Cerebellar nuclear complex (tissue), 1 donor: ENCODE measurements around the gene PLK1.
"Not testable (repeated sequence)": the region's sequence is repeated elsewhere in the genome, so short reads cannot be mapped to it uniquely, and the experiment has no call there.

Source experiments
- DNase-seq, 2 experiments: peaks; one replicate each; lab custom pipeline; 2025; lab: John Stamatoyannopoulos, UW

Gene PLK1

DNA sequence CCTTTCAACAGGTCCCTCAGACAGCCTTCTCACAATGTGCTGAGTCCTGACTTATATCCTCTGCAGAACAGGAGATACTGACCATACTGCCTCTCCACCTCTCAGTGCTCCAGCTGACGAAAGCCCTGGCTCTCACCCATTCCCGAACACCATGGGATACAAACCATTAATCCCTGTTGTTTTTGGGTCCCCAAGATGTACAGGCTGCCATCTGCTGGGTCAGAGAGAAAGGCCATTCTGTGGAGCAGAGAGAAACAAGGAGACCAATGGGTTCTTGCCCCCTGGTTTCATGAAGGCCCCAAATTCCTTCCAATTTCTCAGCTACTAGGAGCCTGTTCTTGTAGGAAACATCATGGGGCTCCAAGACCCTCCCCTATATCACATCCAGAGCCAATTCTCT is 31.3 kb downstream of the PLK1 start:
- no peak for DNase-seq

DNA sequence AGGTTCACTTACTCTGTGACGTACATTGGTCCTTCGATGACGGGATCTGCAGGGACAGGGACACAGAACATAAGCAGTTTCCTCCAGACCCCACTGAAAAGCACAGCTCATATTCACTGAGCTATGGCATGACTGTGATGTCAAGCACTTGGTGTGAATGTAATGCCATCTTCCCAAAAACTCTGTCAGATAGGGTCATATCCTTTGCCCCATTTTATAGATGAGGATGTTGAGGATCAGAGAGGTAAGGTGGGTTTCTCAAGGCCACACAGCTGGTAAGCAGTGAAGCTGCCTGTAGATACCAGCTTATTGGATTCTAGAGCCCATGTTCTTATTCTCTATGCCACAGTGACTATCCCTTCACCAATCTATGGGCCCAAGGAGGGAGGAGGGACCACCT is 31.8 kb downstream of the PLK1 start:
- DNase-seq, result no peak

DNA sequence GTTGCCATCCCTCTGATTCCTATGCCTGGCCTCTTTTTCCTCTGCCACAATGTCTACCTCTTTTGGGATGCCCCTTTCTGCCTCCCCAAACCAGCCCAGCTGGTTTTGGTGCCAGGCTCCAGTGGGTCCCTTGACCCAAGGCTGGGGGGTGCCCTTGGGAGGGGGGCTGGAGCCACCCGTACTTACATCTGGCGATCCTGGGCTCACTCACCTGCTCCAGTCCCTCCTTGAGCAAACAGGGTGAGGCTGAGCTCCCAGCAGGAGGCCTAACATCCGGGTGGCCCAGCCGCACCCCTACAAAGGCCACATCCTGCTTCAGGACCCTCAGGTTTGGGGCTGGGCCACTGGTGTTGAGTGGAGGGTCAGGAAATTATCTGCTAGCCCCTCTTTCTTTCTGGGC is 33.1 kb downstream of the PLK1 start:
- DNase-seq, result no peak

DNA sequence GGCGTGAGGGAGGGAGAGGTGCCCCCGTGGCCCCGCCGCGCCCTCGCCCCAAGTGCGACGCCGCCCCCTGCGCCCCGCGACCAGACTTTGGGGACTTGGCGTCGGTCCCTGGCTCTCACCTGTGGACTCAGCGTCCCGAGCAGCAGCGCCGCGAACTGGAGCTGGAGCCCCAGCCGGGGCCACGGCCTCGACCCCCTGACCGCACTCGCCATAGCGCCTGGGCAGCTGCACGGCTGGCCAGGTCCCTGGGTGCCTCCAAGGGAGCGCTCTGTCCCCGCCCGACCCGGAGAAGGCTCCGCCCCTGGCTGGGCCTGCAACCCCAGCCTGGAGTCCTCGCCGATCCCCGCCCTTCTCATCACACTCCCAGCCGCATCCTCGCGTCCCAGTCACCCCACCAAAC is 34.3 kb downstream of the PLK1 start, which contains the start of gene ERN2:
Gene ERN2, minus strand, starts transcription at position 247 of the 400 bp plus-strand sequence. Its CDS starts 35 bp downstream, at position 212.
- no peak for DNase-seq

DNA sequence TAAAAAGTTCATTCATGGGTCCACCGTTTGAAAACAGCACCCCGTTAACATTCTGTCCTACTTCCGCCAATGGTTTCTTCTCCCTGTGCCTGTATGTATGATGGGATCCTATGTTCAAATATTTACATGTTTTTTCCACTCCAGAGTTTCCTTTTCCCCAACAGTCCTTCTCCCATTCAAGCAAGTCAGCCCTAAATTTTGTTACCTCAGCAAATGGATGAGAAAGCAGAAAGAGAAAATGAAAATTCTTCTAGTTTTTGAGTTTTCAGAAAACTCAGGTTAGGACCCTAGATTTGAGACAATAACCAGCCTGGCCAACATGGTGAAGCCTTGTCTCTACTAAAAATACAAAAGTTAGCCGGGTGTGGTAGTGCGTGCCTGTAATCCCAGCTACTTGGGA is 37.8 kb downstream of the PLK1 start:
- no peak for DNase-seq

DNA sequence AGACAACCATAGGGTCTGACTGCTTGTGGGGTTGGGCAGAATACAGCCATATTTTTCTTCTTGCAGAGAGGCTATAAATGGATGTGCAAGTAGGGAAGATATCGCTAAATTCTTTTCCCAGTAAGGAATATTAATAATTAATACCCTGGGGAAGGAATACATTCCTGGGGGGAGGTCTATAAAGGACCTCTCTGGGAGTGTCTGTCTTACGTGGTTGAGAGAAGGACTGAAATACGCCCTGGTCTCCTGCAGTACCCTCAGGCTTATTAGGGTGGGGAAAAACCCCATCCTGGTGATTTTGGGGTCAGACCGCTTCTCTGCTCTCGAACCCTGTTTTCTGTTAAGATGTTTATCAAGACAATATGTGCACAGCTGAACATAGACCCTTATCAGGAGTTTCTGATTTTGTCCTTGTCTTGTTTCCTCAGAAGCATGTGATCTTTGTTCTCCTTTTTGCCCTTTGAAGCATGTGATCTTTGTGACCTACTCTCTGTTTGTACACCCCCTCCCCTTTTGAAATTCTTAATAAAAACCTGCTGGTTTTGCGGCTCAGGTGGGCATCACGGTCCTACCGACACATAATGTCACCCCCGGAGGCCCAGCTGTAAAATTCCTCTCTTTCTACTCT is 44.0 kb downstream of the PLK1 start:
- not testable (repeated sequence) for DNase-seq

DNA sequence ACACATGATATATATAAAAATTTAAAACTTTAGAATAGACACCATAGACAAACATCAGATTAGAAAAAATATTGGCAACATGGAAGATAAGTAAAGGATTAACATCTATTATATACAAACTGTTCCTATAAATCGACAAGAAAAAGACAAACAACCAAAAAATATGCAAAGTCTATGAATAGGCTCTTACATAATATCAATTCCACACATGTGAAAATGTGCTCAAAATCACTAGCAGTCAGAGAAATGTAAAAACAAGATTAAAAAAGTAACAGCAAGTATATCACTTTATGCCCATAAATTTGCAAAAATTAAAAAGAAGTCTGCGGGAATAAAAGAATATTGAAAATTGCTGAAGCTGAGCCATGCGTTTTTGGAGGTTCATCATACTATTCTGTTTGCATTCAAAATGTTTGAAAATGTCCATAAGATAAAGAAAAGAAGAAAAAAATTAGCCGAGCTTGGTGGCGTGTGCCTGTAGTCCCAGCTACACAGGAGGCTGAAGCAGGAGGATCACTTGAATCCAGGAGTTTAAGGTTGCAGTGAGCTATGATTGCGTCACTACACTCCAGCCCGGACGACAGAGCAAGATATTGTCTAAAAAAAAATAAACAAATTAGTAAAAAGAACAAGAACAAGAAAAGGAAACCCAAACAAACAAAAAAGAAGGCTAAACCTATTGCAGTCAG is 45.6 kb downstream of the PLK1 start:
- no peak for DNase-seq

DNA sequence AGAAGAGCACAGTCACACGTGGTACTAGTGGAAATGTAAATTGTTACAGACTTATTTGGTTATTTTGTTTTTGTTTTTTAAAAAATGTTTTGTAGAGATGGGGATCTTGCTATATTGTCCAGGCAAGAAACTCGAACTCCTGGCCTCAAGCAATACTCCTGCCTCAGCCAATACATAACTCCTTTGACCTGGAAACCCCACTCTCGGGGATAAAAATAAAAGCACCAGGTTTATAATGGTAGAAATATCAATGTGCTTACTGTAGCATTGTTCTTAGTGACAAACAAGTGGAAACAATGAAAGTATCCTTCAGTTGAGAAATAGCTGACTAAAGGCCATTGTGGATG is 46.1 kb downstream of the PLK1 start:
- no peak for DNase-seq

DNA sequence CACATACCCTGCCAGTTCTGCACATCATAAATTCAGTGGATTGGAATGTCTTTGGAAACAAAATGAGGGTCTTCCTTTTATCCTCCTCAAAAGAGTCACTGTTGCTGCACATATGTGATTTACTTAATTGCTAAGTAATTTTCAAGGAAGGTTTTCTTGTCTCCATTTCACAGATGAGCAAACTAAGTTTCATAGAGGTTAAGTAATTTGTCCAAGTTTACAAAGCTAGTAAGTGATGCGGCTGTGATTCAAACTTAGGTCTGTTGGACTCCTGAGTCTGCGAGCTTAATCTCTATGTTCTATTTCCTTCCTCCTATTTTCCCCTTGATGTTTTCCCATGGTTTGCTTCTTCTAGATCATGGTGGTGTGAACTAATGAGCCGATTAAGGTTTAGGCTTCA is 48.0 kb downstream of the PLK1 start:
- no peak for DNase-seq

DNA sequence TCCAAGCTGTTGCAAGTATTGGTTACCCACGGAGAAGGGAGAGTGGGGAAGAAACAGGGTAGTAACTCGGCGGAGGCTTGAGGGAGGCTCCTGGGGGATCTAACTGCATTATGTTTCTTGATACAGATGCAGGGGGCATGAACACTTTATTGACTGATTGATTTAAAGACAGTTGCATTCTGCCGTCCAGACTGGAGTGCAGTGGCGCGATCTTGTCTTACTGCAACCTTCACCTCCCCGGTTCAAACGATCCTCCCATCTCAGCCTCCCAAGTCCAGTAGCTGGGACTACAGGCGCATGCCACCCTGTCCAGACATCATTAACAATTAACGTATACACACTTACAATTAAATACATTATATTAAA is 49.4 kb downstream of the PLK1 start:
- DNase-seq, result no peak

DNA sequence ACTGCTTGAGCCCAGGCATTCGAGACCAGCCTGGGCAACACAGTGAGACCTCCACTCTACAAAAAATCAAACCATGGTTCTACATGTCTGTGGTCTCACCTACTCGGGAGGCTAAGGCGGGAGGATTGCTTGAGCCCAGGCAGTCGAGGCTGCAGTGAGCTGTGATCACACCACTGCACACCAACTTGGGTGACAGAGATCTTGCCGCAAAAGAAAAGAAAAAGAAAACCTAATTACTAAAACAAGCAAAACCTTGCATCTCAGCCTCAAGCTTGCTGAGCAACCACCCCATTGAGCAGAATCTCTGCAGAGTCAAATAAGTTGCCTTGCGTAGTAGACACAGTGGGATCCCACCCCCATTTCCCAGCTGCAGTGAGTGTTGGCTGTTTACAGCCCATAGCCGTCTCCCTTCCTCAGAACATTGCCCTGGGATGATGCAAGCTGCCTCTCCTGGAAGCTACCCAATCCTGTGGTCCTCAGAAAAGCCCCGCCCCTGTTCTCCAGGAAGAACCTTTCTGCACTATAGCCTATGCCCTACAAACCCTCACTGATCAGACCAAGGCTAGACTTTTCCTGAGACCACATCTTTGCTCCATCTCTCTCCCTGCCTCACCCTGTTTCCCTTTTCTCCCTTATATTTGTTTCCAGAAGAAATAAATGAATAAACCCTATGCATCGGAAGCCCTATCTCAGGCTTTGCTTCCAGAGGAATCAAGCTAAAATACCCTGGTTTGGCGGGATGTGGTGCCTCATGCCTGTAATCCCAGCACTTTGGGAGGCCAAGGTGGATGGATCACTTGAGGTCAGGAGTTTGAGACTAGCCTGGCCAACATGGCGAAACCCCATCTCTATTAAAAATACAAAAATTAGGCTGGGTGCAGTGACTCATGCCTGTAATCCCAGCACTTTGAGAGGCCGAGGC is 51.1 kb downstream of the PLK1 start:
- DNase-seq, result no peak

DNA sequence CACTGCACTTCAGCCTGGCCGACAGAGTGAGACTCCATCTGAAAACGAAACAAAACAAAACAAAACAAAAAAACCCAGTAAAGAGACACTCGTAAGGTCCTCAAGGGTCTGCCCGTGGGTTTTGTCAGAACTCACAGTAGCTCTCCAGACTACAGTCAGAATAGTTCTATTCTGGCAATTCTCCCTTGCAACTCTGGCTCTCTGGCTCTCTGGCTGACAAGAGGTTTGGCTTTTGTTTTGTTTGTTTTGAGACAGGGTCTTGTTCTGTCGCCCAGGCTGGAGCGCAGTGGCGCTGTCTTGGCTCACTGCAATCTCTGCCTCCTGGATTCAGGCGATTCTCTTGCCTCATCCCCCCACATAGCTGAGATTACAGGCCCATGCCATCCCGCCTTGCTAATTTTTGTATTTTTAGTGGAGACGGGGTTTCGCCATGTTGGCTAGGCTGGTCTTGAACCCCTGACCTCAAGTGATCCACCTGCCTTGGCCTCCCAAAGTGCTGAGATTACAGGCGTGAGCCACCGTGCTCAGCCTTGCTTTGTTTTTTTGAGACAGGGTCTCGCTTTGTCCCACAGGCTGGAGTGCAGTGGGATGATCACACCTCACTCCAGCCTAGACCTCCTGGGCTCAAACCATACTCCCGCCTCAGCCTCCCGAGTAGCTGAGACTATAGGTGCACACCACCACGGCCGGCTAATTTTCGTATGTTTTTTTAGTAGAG is 55.6 kb downstream of the PLK1 start:
- DNase-seq, result no peak

DNA sequence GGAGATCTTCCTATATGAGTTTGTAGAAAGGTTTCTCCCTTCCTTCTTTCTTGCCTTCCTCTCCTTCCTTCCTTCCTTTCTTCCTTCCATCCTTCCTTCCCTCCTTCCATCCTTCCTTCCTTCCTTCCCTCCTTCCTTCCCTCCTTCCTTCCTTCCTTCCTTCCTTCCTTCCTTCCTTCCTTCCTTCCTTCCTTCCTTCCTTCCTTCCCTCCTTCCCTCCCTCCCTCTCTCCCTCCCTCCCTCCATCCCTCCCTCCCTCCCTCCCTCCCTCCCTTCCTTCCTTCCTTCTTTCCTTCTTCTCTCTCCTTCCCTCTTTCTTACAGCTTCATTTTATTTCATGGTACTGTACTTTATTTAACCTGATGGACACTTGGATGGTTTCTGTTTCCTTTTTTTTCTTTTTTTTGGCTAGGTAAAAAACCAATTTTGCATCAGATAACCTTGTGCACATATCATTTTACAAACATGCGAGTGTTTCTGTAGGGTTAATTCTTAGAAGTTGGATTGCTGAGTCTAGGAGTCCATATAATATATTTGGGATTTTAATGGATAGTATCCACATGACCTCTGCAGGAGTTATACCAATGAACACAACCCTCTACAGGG is 58.8 kb downstream of the PLK1 start:
- not testable (repeated sequence) for DNase-seq

DNA sequence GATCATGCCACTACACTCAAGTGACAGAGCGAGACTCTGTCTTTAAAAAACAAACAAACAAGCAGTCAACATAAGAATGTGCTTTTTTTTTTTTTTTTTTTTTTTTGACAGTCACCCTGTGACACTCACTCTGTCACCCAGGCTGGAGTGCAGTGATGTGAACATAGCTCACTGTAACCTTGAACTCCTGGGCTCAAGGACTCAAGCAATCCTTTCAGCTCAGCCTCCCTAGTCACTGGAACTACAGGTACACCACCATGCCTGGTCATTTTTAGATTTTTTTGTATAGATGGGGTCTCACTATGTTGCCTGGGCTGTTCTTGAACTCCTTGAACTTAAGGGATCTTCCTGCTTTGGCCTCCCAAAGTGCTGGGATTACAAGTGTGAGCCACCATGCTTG is 60.8 kb downstream of the PLK1 start:
- no peak for DNase-seq
